HCT116 (cell line): ENCODE data around the gene SYAP1. TPM values are rescaled to one million over a fixed set of nuclear protein-coding genes. Genes with fewer than 3 reads are reported as not detected.

Experiments
- ATAC-seq: fragments of 200-7000 bp; cut with Tn5 transposase; 2 replicates; pipeline ENCODE4 v1.9.1; 2020; ENCODE audit warnings: mild to moderate bottlenecking, moderate library complexity
- BruUV-seq: library from RNA; stranded (reverse); fragments of 400-500 nt; replicated peaks from 2 replicates; lab custom pipeline; 2021; lab: Mats Ljungman, UMichigan
- CTCF ChIA-PET: fragments of 300-600 bp; sonication (Branson Sonifier 250); formaldehyde crosslinking; loops from one replicate; lab custom pipeline; 2021; ENCODE audit warnings: antibody characterized with exemption; lab: Charles Lee
- POLR2A ChIA-PET: fragments of 300-600, 350-600 bp; sonication (Branson Sonifier 250); formaldehyde crosslinking; loops from one replicate; lab custom pipeline; 2021; ENCODE audit warnings: antibody characterized with exemption; lab: Charles Lee
- RAD21 ChIA-PET, 2 experiments: fragments of 300-600 bp; sonication (Branson Sonifier 250); formaldehyde crosslinking; loops; one replicate each; lab custom pipeline; 2023; ENCODE audit warnings: low total read pairs in 2 of 2; ENCODE audit not compliant: uncharacterized antibody in 2 of 2, unreplicated experiment in 2 of 2, low non-redundant PET in 1 of 2; lab: Charles Lee
- DNase-seq: peaks from one replicate; pipeline ENCODE4 v3.0.0-alpha.2; 2010; ENCODE audit warnings: low read depth, low spot score
- H2AFZ ChIP-seq: fragments of 200-600 bp; shearing (Covaris generic), sonication (generic); 2 replicates; pipeline ENCODE4 v1.6.1; 2017; ENCODE audit warnings: low read depth, mixed run types, mixed read lengths, antibody characterized with exemption, low read length; ENCODE audit not compliant: poor library complexity, severe bottlenecking
- H3K27ac ChIP-seq: 2 replicates; pipeline ENCODE4 v1.5.1; 2012; ENCODE audit warnings: low read depth, low read length
- H3K27me3 ChIP-seq: fragments of 200-600 bp; sonication (generic); 2 replicates; pipeline ENCODE4 v1.6.1; 2016; ENCODE audit warnings: mixed run types, low read length, mixed read lengths; ENCODE audit not compliant: insufficient read depth
- H3K36me3 ChIP-seq, 2 experiments: fragments of 200-500 bp in 1 of 2; fragments of 200-600 bp in 1 of 2; sonication (Bioruptor generic) in 1 of 2; sonication (generic) in 1 of 2; 2 replicates each; pipeline versions ENCODE4 v1.5.1 to v1.6.1; 2014 to 2016; ENCODE audit warnings: low read length in 2 of 2, inconsistent platforms in 1 of 2, mixed read lengths in 1 of 2, mixed run types in 1 of 2; ENCODE audit not compliant: insufficient read depth in 2 of 2, control insufficient read depth in 1 of 2
- H3K4me1 ChIP-seq, 2 experiments: fragments of 200-600 bp in 1 of 2; sonication (generic) in 1 of 2; 2 replicates each; pipeline versions ENCODE4 v1.5.1 to v1.6.1; 2012 to 2017; ENCODE audit warnings: low read length in 2 of 2, inconsistent platforms in 1 of 2, mild to moderate bottlenecking in 1 of 2, mixed read lengths in 1 of 2, mixed run types in 1 of 2, moderate library complexity in 1 of 2; ENCODE audit not compliant: insufficient read depth in 2 of 2, control insufficient read depth in 1 of 2
- H3K4me2 ChIP-seq: fragments of 200-600 bp; sonication (generic); 2 replicates; pipeline ENCODE4 v1.6.1; 2017; ENCODE audit warnings: mixed run types, low read length, mixed read lengths
- H3K4me3 ChIP-seq, 2 experiments: fragments of 200-600 bp in 1 of 2; sonication (generic) in 1 of 2; replicated peaks in 1 of 2; 2 replicates each; pipeline ENCODE4 v1.5.1; 2011 to 2016; ENCODE audit warnings: low read length in 2 of 2, control low read depth in 1 of 2, low read depth in 1 of 2, mild to moderate bottlenecking in 1 of 2, mixed read lengths in 1 of 2, mixed run types in 1 of 2
- H3K79me2 ChIP-seq: fragments of 200-600 bp; sonication (generic); 2 replicates; pipeline ENCODE4 v1.6.1; 2017; ENCODE audit warnings: mild to moderate bottlenecking, mixed run types, low read length, moderate library complexity, mixed read lengths; ENCODE audit not compliant: insufficient read depth
- H3K9ac ChIP-seq: fragments of 200-600 bp; sonication (generic); 2 replicates; pipeline ENCODE4 v1.6.1; 2016; ENCODE audit warnings: low read length, mixed read lengths
- H3K9me2 ChIP-seq: fragments of 200-600 bp; sonication (generic), shearing (Covaris generic); 2 replicates; pipeline ENCODE4 v1.6.1; 2017; ENCODE audit warnings: mixed run types, mild to moderate bottlenecking, moderate library complexity; ENCODE audit not compliant: insufficient read depth
- H3K9me3 ChIP-seq, 2 experiments: fragments of 200-500 bp in 1 of 2; fragments of 200-600 bp in 1 of 2; sonication (Bioruptor generic) in 1 of 2; sonication (generic) in 1 of 2; 2 replicates each; pipeline ENCODE4 v1.6.1; 2014 to 2017; ENCODE audit warnings: low read length in 2 of 2, mixed read lengths in 2 of 2, inconsistent platforms in 1 of 2, low read depth in 1 of 2, mild to moderate bottlenecking in 1 of 2, mixed run types in 1 of 2, moderate library complexity in 1 of 2; ENCODE audit not compliant: control insufficient read depth in 1 of 2, insufficient read depth in 1 of 2
- H4K20me1 ChIP-seq: fragments of 200-600 bp; sonication (generic), shearing (Covaris generic); 2 replicates; pipeline ENCODE4 v1.6.1; 2017; ENCODE audit warnings: mixed run types, mild to moderate bottlenecking, moderate library complexity; ENCODE audit not compliant: insufficient read depth
- CBX3 ChIP-seq: IDR thresholded peaks from 2 replicates; pipeline ENCODE4 v1.6.1; 2012; ENCODE audit warnings: low read depth
- EGR1 ChIP-seq: IDR thresholded peaks from 2 replicates; pipeline ENCODE4 v1.6.1; 2012; ENCODE audit warnings: low read depth
- EZH2 ChIP-seq: fragments of 200-600 bp; sonication (generic); IDR thresholded peaks from 2 replicates; pipeline ENCODE4 v1.6.1; 2017; ENCODE audit warnings: antibody characterized with exemption, mixed run types
- EZH2phosphoT487 ChIP-seq: fragments of 200-600 bp; IDR thresholded peaks from 2 replicates; pipeline ENCODE4 v1.6.1; 2018; ENCODE audit warnings: antibody characterized with exemption, borderline replicate concordance
- FOSL1 ChIP-seq: IDR thresholded peaks from 2 replicates; pipeline ENCODE4 v1.6.1; 2012; ENCODE audit warnings: low read depth
- JUND ChIP-seq: IDR thresholded peaks from 2 replicates; pipeline ENCODE4 v1.6.1; 2012
- MAX ChIP-seq: IDR thresholded peaks from 2 replicates; pipeline ENCODE4 v1.6.1; 2012
- POLR2A ChIP-seq: IDR thresholded peaks from 2 replicates; pipeline ENCODE4 v1.7.0; 2011; ENCODE audit warnings: borderline replicate concordance; ENCODE audit not compliant: insufficient read depth, insufficient read length; ENCODE audit errors: extremely low read depth
- POLR2AphosphoS5 ChIP-seq: IDR thresholded peaks from 2 replicates; pipeline ENCODE4 v1.6.1; 2011; ENCODE audit warnings: mild to moderate bottlenecking, low read depth, low read length, moderate library complexity
- RAD21 ChIP-seq: IDR thresholded peaks from 2 replicates; pipeline ENCODE4 v1.6.1; 2012; ENCODE audit warnings: low read depth, mild to moderate bottlenecking
- REST ChIP-seq: IDR thresholded peaks from 2 replicates; pipeline ENCODE4 v1.6.1; 2012; ENCODE audit warnings: low read depth
- SP1 ChIP-seq: IDR thresholded peaks from 2 replicates; pipeline ENCODE4 v1.6.1; 2012; ENCODE audit warnings: low read depth
- YY1 ChIP-seq: IDR thresholded peaks from 2 replicates; pipeline ENCODE4 v1.6.1; 2011; ENCODE audit warnings: low read length, low read depth, moderate library complexity, mild to moderate bottlenecking; ENCODE audit not compliant: insufficient replicate concordance; ENCODE audit errors: extremely low read depth
- ZFX ChIP-seq: fragments of 450-650 bp; IDR thresholded peaks from 2 replicates; pipeline ENCODE4 v1.6.1; 2017
- ZNF274 ChIP-seq: fragments of 200-500 bp; sonication (Bioruptor generic); IDR thresholded peaks from 2 replicates; pipeline ENCODE4 v1.6.1; 2014; ENCODE audit warnings: mild to moderate bottlenecking, low read depth, low read length, inconsistent platforms
- intact Hi-C: fragments of 100-400 bp; cut with micrococcal nuclease; formaldehyde crosslinking; loops from 2 replicates; pipeline ENCODE4 v1.10.0; 2022
- total RNA-seq: library from RNA; stranded (reverse); gene quantifications from one replicate; pipeline ENCODE4 v1.2.1, GENCODE V29; 2021; ENCODE audit not compliant: unreplicated experiment

The SYAP1 gene
- total RNA-seq, 1 experiment from 2014 or later, result 24.8 TPM

- H3K4me1 ChIP-seq, result no peaks in the 10 kb centered on the region
- no peak overlapping the region for H3K4me3 ChIP-seq
- H4K20me1 ChIP-seq, result no peaks in the 10 kb centered on the region
- no peak overlapping the region for H3K9ac ChIP-seq
- H2AFZ ChIP-seq, result no peak overlapping the region
- POLR2A ChIA-PET, result no interaction called here
- H3K79me2 ChIP-seq, result no peaks in the 10 kb centered on the region
- DNase-seq (no peak), ATAC-seq (no peak)
- no peak overlapping the region for H3K4me2 ChIP-seq
- RAD21 ChIA-PET, result no interaction called here
- no TSS peak for BruUV-seq
- H3K27ac ChIP-seq, result no peak overlapping the region
- TF ChIP-seq EZH2phosphoT487 (no peak), MAX (no peak), CBX3 (no peak), JUND (no peak), EGR1 (no peak), ZNF274 (no peak), FOSL1 (no peak), YY1 (no peak), POLR2AphosphoS5 (no peak), EZH2 (no peak)
- H3K36me3 ChIP-seq, result peaks cover 3 to 8% of the 10 kb centered on the region in 2 experiments; a peak in 3 of 4 replicates
- no peaks in the 10 kb centered on the region for H3K9me2 ChIP-seq
- intact Hi-C loops, result no loop called here
- no peaks in the 10 kb centered on the region for H3K27me3 ChIP-seq
- no peaks in the 10 kb centered on the region for H3K9me3 ChIP-seq
- CTCF ChIA-PET, result no interaction called here
These were observed 20.2 kb downstream of the SYAP1 start for GRCh38 chrX:16739574-16739973.

GRCh38 chrX:16743604-16744325 is 24.4 kb downstream of the SYAP1 start:
- ATAC-seq (no peak), DNase-seq (no peak)
- no peaks in the 10 kb centered on the region for H3K79me2 ChIP-seq
- no peak overlapping the region for H3K9ac ChIP-seq
- ChIA-PET POLR2A (no interaction called here), CTCF (no interaction called here), RAD21 (no interaction called here)
- no peaks in the 10 kb centered on the region for H4K20me1 ChIP-seq
- no peak overlapping the region for H3K27ac ChIP-seq
- H3K27me3 ChIP-seq, result no peaks in the 10 kb centered on the region
- BruUV-seq, result no TSS peak
- no peak for TF ChIP-seq REST
- TF ChIP-seq YY1, result no peak
- no peak for TF ChIP-seq EGR1
- no peak for TF ChIP-seq EZH2phosphoT487
- TF ChIP-seq POLR2A, result no peak
- no peak for TF ChIP-seq SP1
- no peak for TF ChIP-seq RAD21
- TF ChIP-seq CBX3, result no peak
- no peak for TF ChIP-seq ZFX
- no peak for TF ChIP-seq POLR2AphosphoS5
- no peak for TF ChIP-seq ZNF274
- no peak for TF ChIP-seq EZH2
- H3K9me3 ChIP-seq, result no peaks in the 10 kb centered on the region
- H3K4me3 ChIP-seq, result no peak overlapping the region
- H3K4me1 ChIP-seq, result no peaks in the 10 kb centered on the region
- no peaks in the 10 kb centered on the region for H3K9me2 ChIP-seq
- intact Hi-C loops, result no loop called here
- H3K4me2 ChIP-seq, result no peak overlapping the region
- no peak overlapping the region for H2AFZ ChIP-seq
- H3K36me3 ChIP-seq, result peaks cover 0 to 4% of the 10 kb centered on the region in 2 experiments; a peak in 2 of 4 replicates
